HG03139 (cell line): ENCODE results near the gene SNCB.

Experiments
- ATAC-seq: cut with Tn5 transposase; IDR thresholded peaks from one replicate; pipeline ENCODE4 v1.9.1; 2021; ENCODE audit not compliant: unreplicated experiment

SNCB gene

DNA sequence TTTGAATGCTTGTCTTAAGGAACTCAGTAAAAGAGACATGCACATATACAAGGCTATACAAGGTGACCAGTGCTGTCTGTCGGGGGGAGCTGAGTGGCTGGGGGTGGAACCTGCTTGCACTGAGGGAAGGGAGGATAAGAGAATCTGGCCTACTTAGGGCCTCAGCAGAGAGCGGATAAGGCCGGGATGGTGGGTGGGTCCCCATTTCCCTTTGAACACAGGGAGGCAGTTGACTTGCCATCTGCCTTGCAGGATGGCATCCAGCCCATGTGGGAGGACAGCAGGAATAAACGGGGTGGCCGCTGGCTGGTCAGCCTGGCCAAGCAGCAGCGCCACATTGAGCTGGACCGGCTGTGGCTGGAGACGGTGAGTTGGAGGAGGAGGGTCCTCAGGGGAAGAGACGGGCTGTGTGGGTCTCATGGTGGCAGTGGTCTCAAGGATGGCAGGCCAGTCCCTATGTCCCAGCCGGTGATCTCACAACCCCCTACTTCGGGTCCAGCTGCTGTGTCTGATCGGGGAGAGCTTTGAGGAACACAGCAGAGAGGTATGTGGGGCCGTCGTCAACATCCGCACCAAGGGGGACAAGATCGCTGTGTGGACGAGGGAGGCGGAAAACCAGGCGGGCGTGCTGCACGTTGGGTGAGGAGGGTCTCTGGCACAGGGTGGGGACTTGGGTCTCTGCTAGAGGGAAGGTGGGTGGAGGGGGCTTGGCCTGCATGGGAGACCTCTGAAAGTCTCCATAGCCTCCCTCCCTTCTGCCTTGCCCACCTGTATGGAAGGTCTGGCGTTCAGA is 14.7 kb upstream of the SNCB start:
- ATAC-seq = no peak

DNA sequence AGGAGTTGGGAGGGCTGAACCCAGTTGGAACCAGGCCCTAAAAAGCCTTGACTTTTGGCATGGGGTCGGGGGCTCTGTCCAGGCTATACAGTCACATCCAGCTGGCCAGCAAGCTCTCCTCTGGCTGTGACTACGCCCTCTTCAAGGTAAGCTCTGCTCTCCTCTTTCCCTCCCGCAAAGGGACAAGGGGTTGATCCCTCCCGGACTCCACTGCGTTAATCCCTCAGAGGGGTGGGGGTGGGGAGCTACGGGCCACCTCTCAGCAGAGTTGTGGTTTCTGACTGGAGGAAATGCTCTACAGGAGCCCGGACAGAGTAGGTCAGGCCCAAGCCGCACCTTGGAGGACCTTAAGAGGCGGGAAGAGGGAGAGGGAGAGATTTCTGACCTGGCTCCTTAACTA is 14.0 kb upstream of the SNCB start:
- no peak for ATAC-seq

DNA sequence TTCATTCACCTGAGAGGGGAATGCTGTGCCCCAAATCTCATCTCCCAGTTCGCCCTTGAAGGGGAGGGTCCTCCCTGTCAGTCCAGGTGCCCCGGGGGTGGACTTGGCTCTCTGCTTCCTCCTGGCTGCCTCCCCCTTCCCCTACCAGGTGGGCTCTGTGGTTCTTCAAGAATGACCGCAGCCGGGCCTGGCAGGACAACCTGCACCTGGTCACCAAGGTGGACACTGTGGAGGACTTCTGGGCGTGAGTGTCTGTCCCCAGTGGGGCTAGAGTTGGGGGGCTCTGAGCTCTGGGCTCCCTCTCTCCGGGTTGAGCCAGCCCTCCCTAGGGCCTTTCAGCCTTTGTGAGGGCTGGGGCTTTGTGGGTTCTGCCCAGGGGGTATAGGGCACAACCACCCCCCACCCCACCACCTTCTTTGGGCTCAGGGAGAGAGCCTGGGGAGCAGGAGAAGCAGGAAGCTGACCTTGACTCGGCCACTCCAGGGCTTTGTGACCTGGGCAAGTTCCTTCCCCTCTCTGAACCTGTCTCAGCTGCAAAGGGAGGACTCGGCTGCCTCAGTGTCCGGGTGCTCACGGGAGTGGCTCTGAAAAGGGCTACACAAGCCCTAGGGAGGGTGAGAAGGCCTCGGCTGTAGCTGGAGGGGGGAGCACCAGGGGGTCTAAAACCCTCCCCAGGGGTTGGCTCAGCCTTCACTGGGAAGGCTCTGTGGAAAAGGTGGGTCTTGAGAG is 13.3 kb upstream of the SNCB start:
- ATAC-seq = no peak

DNA sequence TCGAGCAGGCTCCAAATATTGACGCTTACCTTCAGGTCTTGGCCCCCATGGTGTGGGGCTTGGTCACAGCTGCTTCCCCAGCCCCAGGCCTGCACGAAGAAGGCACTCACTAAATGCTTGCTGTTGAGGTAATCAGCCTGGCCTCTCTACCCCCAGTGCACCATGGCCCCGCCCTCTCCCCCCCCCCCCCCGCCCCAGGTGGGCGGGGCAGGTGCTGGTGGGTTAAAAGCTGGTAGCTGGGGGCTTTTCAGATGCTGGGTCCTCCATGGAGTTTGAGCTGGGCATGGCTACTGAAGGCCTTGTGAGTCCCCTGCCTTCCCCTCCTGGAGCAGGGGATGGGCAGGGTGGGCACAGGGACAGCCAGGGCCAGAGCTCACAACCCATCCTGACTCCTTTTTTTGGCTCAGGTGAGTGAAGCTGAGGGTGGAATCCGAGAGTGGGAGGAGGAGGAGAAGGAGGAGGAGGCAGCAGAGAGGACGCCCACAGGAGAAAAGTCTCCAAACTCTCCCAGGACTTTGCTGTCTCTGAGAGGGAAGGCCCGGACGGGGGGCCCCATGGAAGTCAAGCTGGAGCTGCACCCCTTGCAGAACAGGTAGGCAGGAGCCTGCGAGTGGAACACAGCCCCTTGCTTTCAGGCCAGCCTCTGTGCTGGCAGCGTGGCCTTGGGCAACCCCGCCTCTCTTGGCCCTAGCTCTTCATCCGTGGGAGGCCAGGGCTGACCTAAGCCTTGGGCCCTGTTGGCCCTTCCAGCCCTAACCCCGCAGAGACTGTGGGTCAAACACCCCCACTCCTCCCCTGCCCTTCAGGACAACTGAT is 12.5 kb upstream of the SNCB start:
- ATAC-seq = no peak

DNA sequence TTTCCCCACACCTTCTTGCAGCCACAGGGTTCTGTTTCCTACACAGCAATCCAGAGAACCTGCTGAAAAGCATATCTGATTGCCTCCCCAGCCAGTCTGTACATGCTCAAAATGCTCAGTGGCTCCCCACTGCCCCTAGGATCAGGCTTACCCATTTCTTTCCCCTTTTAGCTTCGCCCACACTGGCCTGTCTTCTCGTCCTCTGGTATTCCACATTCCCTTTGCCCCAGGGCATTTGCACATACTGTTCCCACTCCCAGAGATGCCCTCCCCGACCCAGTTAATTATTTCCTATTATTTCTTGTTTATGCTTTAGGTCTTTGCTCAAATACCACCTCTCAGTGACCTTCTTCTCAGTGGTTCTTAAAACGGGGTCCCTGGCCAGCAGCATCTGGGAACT is 10.3 kb upstream of the SNCB start:
- ATAC-seq = no peak

DNA sequence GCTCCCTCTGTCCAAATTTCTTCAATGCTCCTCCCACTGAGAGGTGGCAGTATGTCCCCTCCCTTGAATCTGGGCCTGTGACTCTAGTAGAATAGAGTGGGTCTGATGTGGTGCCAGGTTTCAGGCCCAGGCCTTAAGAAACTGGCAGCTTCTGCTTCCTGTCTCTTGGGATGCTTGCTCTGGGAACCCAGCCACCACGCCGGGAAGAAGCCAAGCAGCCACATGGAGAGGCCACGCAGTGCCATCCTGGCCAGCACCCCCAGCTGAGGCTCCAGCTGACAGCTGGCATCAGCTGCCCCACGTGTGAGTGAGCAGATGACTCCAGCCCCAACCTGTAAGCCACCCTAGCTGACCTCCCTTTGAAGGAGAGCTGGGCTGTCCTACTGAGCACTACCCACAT is 9.6 kb upstream of the SNCB start:
- ATAC-seq = no peak

DNA sequence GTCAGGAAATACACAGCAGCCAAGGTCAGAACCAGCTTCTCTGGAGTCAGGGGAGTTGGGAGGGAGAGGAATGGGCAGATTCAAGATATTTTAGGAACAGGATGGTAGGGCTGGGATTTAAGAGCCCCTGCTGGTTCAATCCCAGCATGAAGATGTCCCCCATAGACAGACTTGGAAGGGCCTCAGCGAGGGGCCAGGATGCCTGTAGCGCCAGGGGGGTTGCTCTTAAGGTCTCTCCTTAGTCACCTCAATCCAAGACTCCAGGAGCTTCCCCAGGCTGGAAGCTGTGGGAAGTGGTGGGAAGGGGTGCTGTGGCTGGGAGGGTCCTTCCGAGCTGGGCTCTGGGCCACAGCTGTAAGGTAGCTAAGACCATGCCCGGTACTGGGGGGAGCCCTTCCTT is 8.9 kb upstream of the SNCB start:
- ATAC-seq = no peak

DNA sequence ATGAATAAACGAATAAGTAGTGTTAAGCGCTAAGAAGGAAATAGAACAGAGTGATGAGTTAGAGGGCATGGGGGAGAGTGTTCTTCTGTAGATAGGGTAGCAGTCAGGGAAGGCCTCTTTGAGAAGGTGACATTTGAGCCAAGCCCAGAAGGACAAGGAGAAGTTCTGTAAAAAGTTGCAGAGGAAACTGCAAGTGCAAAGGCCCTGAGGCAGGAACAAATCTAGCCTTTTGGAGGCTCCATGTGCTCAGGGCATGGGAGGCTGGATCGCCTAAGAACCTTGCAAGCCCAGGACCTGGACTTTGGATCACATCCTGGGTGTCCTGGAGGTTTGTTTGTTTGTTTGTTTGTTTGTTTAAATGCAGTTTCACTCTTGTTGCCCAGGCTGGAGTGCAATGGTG is 8.1 kb upstream of the SNCB start:
- no peak for ATAC-seq

DNA sequence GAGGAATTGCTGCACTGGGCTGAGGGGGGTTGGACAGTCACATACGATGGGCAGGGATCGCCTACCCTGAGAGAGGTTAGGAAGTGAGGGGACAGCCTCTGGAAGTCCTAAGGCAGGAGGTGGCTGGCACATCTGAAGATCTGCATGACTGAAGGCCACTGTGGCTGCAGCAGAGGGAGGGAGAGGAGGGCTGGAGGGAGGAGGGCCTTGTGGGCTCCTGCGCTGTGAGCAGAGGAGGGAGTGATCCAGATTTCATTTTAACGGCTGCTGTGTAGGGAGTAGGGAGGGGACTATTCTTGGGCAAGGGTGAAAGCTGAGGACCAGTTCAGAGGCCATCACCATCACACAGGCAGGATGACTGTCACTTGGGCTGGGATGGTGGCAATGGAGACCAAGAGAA is 7.2 kb upstream of the SNCB start:
- ATAC-seq = no peak

DNA sequence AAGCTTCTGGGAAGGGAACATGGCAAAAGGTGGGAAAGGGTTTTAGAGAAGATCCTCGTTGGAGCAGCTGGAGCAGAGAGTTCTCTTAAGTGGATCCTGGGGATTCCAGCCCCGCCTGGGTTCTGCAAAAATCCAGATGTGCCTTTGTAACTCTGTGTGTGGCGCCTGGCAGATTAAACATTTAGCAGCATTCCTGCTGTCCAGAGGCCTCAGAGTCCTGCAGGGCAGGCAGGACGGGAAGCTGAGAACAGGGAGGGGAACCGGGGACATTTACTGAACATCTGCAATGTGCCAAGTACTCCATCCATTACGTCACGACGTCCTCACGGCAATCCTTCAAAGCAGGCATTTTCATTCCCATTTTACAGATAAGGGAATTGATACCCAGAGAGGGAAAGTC is 6.1 kb upstream of the SNCB start:
- ATAC-seq = no peak

DNA sequence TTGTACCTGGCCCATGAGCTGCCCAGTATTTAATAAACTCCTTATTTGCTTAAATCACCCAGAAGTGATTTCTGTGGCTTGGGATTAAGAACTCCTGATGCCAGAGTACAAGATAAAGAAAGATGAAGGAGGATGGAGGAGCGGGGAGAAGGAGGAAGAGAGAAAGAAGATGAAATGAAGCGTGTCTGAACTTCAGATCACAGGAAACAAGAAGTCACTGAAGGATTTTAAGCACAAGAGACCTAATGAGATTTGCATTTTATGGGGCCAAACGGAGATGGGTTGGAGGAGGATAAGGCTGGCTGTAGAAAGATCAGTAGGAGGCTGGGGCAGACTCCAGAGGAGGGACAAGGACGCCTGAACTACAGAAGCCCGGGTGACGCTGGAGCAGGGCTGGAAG is 3.3 kb upstream of the SNCB start:
- ATAC-seq = no peak

DNA sequence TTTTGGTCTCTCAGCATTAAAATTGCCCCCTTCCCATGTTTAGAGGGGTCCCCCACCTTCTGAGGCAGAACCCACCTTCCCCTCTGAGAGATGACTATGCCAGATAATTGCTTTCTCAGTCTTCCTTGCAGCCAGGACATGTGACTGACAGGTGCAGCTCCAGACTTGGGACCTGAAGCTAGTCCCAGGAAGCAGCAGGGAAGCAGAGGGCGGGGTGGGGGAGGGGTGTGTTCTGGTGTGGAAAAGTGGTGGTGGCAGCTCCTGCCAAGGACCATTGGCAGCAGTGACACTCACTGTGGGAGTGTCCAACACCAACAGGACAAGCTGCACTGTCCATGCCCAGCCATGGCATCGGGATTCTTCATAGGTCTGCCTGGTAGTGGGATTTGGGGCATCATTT is 2.4 kb upstream of the SNCB start:
- ATAC-seq = no peak

DNA sequence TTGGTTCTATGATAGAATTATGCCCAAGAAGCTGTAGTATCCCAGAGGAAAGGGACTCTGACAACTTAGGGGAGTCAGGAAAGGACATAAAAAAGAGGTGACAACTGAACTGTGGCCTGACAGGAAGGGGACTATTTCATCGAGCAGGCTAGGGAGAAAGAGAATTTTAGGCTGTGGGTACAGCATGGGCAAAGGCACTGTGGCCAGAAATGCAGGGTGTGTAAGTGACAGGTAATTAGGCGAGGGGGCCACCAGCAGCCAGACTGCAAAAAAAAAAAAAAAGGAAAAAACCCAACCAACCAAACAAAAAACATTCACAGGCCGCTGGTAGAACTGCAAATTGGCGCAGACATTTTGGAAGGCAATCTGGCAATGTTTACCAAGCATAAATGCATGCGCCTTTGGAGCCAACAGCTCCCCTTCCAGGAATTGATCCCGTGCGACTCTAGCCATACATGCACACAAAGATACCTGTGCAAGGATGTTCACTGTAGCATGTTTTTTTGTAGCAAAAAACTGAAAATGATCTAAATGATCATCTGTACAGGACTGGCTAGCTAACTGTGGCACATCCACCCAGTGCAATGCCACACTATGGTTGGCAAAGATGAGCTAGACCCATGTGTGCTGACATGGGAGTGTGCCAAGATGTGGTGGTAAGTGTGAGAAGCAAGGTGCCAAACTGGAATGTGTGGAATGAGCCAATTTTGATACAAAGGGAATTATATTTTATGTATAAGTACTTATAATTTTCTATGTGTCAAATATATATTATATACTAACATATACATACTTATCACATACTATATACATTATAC is 1.3 kb upstream of the SNCB start:
- no peak for ATAC-seq

DNA sequence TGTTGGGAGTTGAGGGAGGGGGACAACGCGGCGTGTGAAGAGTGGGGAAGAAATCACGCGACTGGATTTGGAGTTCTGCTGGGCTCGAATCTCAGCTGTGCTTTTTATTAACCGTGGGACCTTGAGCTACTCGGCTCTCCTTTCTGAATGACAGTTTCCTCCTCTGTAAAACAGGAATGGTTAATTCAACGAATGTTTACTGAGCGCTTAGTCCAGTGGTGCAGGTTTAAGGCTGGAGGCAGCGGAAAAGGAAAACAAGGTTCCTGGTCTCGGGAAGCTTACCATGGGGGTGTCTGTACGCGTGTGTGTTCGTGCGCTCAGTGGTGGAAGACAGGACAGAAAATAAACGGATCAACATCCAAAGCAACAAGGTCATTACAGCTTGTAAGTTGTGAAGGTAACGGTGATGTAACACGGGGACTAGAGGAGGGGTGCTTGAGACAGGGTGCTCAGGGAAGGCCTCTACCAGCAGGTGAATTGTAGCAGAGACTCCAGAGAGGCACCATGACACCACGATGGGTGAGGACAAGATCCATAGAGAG is 418 bp upstream of the SNCB start:
- ATAC-seq = no peak

DNA sequence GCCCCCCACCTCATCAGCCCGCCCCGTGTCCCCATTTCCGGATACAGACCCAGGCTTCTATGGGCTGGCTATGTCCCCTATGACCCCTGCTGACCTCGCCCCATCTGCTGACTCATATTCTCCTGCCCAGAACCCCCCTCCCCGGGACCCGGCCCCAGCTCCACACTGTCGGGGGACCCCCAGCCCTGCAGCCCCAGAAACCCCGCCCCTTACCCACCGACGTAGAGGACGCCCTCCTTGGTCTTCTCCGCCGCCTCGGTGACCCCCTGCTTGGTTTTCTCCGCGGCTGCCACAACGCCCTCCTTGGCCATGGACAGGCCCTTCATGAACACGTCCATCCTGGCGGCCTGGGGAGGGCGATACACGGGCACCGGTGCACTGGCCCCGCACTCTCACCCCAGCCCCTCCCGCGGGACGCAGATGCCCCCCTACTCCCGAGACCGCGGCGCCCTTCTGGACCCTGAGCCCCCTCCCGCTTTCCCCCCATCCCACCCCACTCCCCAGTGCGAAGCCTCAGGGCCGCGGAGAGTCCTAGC is 949 bp downstream of the SNCB start:
- no peak for ATAC-seq

DNA sequence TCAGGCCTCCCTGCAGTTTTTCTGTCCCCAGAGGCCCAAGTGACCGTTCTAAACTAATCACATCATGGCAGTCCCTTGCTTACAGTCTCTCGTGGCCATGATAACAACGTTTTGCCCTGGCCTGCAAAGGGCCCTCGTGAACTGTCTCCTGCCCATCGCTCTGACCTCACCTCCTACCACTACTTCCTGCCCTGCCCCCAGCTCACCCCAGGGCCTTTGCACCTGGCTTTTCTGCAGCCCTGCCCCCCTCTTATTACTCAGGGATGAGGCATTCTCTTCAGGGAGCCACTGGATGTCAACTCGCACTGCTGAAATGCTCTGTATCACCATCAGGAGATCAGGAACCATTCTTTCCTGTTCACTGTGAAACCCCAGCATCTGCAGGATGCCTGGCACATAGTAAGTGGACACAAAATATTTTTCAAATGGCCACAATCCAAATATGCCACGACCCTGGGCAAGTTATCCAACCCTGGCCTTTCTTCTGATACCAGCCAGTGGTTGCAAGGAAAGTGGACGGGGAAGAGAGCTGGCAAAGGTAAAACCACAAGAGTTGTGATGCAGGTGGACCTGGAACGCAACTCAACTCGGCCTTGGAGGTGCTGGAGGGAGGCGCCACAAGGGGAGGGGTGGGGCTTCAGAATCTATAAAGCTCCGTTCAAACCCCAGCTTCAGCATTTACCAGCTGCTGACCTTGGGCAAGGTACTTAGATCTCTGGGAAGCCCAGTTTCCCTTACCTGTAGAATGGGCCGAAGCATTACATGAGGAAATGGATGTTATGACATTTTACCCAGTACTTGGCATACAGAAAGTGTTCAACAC is 1.7 kb downstream of the SNCB start:
- ATAC-seq = no peak

DNA sequence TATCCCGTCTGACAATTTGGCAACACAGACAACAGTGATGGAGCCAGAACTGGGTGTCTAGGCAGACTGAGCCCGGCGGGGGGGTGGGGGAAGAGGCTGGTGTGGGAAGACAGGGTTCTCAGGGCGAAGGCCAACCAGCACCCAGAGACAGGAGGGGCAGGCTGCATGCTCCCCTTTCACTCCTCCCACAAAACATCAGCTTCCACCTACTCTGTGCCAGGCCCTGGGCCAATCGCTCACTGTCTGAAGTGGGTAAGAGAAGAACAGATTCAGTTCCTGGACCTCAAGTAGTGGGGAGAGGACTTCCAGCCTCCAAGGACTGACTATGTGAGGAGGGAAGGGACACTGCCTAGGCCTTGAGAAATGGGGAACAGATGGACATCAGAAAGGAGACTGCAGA is 2.8 kb downstream of the SNCB start:
- no peak for ATAC-seq

DNA sequence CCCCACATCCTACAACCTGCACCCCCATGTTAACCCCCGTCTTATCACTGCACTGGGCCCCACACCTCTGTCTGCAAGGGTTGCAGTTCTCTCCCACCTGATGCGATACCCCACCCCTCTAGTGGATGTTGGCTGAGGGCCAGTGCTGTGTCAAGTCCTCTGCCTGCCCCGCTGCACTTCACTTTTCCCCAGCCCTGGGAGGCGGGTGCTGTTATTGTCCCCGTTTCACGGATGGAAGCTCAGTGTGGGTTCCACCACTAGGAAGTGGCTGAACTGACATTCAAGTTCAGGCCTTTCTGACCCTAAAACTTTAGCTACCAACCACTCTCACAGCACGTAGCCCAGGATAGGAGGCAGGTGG is 3.5 kb downstream of the SNCB start:
- ATAC-seq = no peak

DNA sequence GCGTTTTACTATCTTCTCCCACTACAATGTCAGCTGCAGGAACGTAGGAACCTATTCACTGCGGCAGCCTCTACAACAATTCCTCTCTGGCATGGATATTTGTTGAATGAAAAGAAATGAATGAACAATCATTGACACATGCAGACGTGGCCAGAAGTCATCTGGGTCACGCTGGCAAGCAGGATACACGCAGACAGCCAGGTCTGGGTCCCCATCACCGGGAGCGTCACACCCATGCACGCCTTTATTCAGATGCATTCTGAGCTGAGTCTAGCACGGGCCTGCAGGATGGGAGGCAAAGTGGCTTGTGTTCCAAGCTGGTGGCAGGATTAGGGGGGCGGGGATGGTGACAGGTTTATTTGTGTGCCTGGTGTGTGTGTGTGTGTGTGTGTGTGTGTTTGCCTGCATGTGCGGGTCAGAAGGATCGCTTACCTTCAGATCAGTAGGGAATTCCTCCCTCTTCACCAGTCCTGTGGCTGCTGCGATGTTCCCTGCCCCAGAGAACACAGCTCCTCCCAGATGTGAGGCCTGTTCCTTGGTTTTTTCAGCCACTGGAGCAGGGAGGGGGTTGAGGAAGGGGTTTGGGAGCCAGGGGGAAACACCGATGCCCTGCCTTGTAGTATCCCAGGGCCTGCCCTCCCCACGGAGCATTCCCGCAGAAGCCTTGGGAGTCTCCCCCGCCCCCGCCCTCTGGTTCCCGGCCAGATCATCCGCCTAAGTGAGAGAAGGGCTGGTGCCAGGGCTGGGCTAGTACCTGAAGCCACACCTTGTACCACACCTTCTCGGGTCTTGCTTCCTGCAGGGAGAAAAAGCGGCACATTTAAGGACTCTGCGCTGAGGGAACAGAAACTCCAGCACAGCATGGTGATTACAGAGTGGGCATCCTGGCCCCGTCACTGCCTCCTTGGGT is 4.1 kb downstream of the SNCB start:
- no peak for ATAC-seq
